ENCODE data around the gene STEAP1B.

The STEAP1B gene

DNA sequence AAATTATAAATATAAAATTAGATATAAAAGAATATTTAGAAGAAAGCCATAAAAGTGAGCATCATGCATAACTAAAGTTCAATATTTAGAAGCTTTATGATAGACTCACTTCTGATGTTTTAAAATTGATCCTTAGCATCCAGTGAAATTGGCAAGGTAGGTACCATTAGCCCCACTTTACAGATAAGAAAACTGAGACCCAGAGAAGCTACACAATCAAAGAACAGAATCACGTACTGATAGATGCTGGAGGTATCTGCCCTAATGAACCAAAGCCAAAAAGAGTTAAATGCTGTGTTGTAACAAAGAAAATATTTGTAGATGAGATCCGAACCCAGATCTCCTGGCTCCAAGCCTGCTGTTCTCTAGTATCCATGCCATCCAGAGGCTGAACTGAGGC, 100.4 kb downstream of the STEAP1B start:
- no peak for DNase-seq

DNA sequence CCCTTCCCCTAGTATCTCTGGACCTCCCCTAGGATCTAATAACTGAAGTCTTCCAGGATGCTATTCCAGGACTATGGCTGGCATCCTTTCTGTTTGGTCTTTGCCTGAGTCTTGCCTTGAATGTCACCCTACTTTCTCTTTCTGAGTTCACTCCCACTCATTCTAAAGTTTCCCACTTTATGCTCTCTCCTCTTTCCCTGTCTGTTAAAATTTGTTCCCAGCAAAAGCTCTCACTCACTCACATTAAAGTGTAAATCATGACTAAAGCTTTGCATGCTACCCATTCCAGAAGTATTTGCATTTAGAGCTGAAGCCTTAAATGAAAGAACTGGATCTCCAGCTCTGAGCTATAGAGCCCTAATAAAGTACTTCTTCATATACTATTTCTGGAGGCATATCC, 100.9 kb downstream of the STEAP1B start:
- DNase-seq: no peak

DNA sequence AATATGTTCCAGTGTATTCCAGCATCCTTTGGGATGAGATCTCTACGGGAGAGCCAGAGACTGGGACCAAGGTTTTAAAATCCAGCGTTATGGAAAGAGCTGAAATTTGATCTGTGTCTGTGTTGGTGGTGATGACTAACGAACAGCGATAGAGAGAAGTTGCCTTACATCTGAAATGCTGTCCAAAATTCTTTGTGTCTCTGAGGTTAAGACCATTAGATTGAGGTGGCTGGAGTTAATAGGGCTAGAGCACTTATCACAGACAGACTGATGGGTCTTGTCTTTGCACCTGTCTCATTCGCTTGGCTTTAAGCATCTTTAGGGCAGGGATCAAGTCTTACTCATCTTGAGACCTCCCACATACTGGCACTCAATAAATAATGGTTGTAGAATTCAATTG, 102.0 kb downstream of the STEAP1B start:
- no peak for DNase-seq

DNA sequence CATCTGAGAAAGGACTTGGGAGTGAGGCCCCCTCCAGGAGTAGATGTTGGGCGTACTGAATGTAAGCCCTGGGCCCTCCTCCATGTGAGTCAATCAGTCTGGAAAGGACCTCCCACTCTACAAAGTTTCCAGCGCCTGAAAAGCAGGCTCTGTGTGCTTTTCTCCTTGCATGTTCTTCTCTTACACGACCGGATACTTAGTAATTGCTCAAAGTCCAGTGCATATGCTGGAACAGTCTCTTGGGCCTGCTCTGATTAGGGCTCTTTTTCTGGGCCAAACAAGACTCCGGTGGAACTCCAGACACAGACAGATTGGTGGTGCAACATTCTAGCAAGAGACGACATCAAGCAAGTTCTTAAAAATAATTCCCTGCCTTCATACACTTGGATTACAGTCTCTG, 104.8 kb downstream of the STEAP1B start:
- no peak for DNase-seq

DNA sequence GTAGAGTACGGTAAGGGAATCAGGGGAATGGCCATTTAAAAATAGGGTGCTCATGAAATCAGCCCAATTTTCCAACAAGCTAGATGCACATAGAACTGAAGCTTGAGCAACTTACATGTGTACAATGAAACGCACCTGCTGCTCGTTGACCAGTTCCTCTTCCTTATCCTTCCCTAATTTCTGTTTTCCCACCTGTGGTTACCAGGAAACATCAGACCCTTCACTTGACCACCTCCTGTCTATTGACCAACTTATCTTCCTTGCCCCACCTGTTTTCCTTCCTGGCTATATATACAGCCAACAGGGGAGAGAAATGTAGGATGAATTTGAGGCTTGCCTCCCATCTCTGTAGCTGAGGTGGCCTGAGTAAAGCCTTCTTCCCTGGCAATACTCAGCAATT, 105.2 kb downstream of the STEAP1B start:
- no peak for DNase-seq

DNA sequence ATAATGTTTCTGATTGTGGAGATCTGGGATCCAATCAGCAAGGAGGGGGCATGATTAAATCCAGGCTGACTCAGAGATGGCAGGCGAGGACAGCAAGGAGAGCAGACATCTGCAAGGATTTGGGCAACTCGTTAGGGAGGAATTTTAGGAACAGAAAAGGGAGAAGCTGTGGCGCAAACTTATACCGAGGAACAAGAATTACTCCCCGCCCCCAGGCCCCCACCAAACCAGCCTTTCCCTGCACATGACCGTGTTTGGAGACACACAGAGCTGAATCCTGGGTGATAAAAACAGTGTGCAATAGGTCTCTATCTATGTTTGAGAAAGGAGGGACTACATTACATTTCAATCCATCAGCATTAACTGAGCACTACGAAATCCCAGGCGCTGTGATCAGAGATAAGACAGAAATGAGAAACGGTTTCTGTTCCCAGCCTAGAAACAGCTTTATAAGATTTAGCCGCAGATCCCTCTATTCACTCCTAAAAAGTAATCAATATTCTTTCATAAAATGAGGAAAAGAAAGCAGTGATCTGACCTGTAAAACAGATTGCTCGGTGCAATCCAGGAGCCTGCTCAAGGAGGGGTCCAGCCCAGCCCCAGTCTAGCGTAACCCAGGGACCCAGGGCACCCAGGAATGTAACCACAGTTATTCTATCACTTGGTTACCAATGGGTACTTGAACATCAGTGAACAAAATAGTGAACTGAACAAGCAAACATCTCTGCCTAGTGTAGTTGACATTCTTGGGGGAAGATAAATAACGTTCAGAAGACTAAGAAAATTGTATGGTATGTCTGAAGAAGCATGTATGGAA, 105.9 kb downstream of the STEAP1B start:
- no peak for DNase-seq

DNA sequence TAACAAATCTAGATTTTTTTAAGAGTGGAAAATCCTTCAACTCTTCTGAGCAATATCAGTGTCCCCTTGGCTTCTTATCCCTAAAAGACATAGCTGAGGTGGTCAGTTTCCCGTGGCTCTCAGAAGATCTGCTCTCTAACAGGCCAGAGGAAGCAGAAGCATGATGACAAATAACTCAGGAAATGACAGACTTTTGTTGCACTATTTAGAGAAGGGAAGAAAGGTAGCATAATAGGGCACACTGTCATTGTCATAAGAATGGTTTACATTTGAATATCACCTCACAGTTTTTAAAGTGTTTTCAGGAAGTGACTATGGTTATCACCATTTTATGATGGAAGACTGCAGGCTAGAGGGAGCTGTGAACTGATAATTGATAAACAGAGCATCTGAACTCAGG, 109.5 kb downstream of the STEAP1B start:
- DNase-seq: no peak

DNA sequence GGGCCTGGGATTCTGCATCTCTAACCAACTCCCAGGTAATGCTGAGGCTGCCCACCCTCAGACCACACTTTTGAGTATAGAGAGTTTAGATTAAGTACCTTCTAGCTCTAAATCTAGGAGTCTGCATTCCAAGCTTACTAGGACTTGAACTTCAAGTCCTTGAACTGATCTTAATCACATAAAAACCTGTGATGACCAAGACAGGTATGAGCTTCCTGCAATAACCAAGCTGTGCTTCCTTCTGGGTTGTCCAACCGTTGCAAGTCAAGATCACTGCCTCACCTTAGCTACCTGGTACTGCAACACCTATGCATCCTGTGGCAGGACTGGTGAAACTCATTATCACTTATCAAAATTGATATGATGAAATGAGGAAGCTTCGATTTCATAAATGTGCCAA, 110.1 kb downstream of the STEAP1B start:
- DNase-seq: no peak

DNA sequence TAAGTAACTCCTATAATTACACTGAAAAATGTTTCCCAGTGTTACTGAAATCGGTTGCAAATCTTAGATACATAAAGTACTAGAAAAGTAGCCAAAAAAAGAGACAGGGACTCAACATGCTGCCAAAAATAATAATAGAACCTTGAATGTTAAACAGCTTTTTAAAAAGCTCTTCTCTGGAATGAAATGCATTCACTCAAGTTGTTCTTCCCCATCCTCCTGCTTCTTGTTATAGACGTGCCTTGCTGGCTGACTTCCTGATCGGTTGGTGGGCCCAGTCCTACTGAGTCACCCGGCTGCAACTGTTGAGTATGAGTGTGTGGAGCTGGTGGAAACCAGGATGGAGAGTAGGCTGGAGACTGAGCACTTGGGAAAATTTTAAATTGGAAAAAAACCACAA, 112.4 kb downstream of the STEAP1B start:
- DNase-seq: peak; percentile 52

DNA sequence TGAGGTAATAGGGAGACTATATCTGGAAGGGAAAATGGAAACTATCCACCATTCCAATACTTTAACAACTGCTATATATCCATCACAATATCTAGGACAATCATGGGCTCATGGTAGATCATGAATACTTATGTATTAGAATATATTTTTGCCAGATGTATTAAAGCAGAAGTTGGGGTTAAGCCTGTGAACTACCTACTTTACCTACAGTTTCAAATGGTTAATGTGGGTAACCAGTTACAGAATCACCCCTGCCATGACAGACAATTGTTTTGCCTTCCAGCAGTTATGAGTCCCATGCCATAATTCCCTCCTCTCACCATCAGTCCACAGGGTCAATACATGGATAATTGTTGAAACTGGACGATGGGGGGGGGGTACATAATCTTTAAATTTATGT, 113.1 kb downstream of the STEAP1B start:
- DNase-seq: no peak

DNA sequence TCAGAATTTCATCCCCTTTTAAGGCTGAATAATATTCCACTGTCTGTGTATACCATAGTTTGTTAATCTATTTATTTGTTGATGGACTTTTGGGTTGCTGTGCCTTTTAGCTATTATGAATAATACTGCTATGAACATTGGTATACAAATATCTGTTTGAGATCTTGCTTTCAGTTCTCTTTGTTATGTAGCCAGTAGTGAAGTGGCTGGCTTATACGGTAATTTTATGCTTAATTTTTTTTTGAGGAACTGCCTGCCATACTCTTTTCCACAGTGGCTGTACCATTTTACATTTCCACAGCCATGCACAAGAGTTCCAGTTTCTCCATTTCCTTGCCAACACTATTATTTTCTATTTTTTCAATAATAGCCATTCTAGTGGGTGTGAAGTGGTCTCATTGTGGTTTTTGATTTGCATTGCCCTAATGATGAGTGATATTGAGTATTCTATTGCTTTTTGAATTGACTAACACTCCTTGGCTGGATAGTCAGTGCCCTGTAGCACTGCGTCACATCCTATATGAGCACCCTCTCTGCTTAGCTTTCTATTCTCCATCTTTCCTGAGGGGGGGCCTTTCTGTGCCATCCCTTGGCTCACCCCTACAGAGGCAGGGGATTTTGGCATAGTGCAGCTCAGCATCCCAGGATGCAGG, 113.7 kb downstream of the STEAP1B start:
- DNase-seq: no peak

DNA sequence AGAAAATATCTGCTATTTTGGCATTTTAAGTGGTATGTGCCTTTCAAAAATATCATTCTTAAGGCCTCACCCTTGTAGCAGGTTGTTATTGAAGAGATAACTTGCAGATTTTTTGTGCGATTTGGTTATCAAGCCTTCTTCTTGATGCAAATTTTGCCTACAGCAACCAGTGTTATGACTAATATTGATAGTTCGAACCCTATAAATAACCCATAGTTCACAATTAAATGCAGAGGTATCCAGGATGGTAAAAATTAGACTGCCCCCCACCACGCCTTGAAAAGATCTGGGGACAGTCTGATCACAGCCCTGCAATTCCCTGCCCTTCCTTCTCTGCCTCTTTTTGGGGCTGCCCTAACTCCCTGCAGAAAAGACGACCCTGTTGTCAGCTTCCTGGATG, 114.7 kb downstream of the STEAP1B start:
- DNase-seq: no peak

DNA sequence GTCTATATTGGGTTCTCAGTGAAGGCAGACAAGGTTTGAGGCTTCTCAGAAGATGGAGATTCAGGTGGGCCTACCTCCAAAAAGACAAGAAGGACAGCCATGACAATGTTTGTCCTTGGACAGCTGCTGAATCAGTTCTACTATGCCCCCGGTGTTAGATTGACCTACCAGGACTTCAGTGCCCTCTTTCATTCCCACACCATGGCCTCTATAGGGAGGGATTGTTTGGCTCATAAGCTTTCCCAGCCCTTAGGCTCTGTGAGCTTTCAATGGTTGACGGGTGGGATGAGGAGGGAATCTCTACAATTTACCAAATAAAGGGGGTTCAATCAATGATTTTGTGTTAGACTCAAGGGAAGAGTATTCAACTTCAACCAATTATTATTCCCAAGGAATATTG, 119.7 kb downstream of the STEAP1B start:
- no peak for DNase-seq

DNA sequence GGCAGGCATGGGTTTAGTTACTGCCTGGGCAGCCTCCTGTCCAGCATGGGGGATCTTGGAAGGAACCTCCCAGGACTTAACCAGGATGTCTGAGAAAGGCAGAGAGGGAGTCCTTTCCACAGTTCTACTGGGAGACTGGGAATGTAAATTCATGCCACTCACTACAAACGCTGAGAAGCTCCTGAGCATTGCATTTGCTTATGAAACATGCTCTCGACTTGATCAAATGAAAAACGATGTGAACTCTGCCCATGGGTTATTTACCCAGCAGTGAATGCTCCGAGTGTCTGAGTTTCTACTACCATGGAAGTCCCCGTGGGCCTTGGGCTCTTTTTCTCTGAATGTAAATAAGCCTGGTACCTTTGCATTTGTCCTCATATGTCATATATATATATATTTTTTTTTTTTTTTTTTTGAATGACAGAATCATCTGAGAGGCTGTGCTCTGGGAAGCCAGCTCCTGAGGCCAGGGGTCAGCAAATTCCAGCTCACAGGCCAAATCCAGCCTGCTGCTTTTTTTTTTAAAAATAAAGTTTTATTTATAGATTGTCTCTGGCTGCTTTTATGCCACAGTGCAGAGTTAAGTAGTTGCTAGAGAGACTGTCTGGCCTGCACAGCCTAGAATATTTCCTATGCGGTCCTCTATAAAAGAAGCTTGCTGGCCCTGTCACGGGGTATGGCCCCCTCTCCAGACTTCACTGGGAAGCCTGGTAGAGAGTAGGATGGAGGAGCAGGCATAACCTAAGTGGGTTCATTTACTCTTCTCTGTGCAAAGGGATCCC, 121.6 kb downstream of the STEAP1B start:
- no peak for DNase-seq

DNA sequence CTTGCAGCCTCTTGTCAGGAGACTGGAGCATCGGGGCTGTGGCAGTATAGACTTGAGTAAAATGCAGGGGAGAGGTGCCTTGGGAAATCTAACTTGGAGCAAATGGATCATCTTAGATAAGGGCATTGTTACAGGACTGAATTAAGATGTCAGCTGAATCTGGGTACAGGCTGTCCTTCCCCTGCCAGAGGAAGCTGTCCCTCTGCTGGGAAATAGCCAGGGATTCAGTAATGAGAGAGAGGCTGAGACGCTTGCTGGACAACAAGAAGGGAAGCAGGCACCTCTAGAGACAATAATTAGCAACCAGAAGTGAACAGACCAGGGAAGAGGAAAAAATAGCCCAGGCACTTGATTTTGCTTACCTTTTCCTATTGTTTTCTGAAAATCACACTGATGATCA, 122.3 kb downstream of the STEAP1B start:
- no peak for DNase-seq

DNA sequence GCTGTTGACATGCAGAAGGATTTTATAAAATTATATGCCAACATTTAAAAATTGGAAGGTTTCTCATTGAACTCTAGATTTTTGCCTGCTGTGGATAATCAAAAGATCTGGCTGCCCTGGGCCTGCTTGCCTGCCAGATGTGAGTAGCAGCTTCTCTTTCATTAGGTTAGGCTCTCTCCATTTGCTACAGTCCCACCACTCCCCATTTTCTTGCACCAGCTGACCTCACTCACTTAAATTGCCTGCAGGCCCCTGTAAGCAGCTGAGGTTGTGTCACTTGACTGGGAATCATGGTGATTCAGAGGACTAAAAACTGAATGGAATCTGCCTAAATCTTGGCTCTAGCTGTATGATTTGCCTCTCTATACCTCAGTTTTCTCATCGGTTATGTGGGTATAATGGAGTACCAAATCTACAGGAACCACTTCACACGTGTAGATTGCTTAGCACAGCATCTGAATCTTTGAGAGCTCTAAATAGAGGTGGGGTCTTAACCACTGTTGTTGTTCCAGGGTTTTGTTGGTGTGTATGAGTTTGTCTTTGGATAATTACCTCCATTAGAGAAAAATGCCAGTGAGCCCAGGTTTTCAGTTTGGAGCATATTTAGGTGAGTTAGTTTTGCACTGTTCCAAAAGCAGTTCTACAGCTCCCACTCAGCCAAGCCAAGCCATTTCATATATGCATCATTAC, 124.5 kb downstream of the STEAP1B start:
- DNase-seq: no peak

DNA sequence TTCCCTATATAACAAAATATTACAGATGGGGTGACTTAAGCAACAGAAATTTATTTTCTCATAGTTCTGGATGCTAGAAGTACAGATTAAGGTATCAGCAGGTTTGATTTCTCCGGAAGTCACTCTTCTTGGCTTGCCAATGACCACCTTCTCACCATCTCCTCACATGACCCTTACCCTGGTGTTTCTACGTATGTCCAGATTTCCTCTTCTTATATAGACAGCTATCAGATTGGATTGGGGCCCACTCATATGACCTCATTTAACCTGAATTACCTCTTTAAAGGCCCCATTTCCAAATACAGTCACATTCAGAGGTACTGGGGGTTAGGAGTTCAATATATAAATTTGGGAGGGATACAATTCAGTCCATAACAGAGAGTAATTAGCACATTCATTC, 126.1 kb downstream of the STEAP1B start:
- no peak for DNase-seq

DNA sequence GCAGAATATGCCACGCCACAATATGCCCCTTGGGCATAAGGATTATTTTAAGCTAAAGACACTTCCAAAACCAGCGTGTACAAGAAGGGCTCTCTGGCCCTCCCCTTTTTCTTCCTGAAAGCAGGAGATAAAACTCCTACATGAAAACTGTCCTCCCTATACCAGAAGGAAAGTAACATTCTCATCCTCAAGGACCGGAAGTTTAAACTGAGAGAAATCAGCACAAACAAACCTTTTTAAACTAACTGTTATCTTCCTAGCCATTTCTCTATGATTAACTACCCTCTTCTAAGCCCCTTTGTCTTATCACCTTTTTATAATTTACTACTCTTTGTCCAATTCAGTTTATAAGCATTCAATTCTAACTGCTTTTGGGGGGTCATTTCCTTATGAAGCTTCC, 126.6 kb downstream of the STEAP1B start:
- no peak for DNase-seq

DNA sequence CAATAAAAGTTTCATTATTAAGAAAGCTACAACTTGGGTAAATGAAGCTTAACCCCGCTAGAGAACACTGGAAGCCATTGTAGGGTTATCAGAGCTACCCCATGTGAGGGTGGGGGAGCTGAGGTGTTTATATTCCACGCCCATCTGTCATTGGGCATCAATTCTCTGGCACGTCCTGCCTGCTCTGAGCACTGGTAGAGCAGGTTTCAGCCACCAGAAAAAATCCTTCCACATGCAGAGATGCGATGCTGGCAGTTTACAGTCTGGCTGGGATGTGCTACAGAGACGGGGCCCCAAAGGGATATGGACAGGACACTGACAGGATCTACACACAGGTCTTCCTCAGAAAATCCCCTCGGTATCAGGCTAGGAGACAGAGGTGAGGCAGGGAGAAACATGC, 127.1 kb downstream of the STEAP1B start:
- DNase-seq: no peak

DNA sequence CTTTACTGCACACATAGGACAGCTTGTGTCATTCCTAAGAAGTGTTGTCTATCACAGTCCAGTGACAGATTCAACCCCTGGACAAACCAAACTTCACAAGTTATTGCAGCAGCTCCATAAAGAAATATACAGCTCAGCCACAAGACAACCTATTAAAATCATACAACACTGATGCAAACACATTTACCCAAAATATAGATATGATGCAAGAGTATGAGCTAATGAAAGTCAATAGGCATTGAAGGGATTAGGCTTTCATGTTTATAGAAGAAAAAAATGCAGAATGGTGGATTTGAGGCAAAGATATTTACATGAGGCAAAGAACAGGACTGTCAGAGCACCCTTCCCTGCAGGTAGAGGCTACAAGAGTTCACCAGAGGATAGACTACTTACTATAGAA, 128.1 kb downstream of the STEAP1B start:
- DNase-seq: no peak

All from fibroblast of skin of abdomen (primary cell).